Panc1 (cell line): ENCODE measurements around the gene STPG3. TPM values are rescaled to one million over a fixed set of nuclear protein-coding genes. Genes with fewer than 3 reads are reported as not detected.

ENCODE experiments used
- ATAC-seq: fragments of 200-7000 bp; cut with Tn5 transposase; 2 replicates; pipeline ENCODE4 v1.9.1; 2020; ENCODE audit warnings: mild to moderate bottlenecking, moderate library complexity
- BruUV-seq: library from RNA; stranded (reverse); fragments of 400-500 nt; replicated peaks from 2 replicates; lab custom pipeline; 2021; lab: Mats Ljungman, UMichigan
- CTCF ChIA-PET: fragments of 300-600 bp; sonication (Branson Sonifier 250); formaldehyde crosslinking; loops from one replicate; lab custom pipeline; 2022; ENCODE audit warnings: antibody characterized with exemption; lab: Charles Lee
- POLR2A ChIA-PET: fragments of 300-600 bp; sonication (Branson Sonifier 250); formaldehyde crosslinking; loops from one replicate; lab custom pipeline; 2022; ENCODE audit warnings: antibody characterized with exemption; lab: Charles Lee
- DNase-seq: peaks from one replicate; pipeline ENCODE4 v3.0.0-alpha.2; 2010; ENCODE audit warnings: low read depth, low spot score
- H3K27ac ChIP-seq: 2 replicates; pipeline ENCODE4 v1.5.1; 2011; ENCODE audit warnings: mild to moderate bottlenecking, low read length, inconsistent platforms
- H3K27me3 ChIP-seq: fragments of 200-500 bp; sonication (Bioruptor generic); 2 replicates; pipeline ENCODE4 v1.6.0; 2014; ENCODE audit warnings: low read length, inconsistent platforms; ENCODE audit not compliant: control insufficient read depth, insufficient read depth
- H3K36me3 ChIP-seq: fragments of 200-500 bp; sonication (Bioruptor generic); 2 replicates; pipeline ENCODE4 v1.5.1; 2014; ENCODE audit warnings: inconsistent platforms, mild to moderate bottlenecking, low read length, moderate library complexity; ENCODE audit not compliant: control insufficient read depth, insufficient read depth
- H3K4me1 ChIP-seq: 2 replicates; pipeline ENCODE4 v1.5.1; 2011; ENCODE audit warnings: inconsistent platforms, mild to moderate bottlenecking, low read length, moderate library complexity; ENCODE audit not compliant: control insufficient read depth, insufficient read depth
- H3K4me3 ChIP-seq, 2 experiments: 2 replicates each; pipeline ENCODE4 v1.5.1; 2011 to 2012; ENCODE audit warnings: low read depth in 2 of 2, low read length in 2 of 2, mild to moderate bottlenecking in 2 of 2, inconsistent platforms in 1 of 2, moderate library complexity in 1 of 2
- H3K9me3 ChIP-seq: fragments of 200-500 bp; sonication (Bioruptor generic); 2 replicates; pipeline ENCODE4 v1.5.1; 2014; ENCODE audit warnings: low read depth, mild to moderate bottlenecking, inconsistent platforms, low read length, moderate library complexity; ENCODE audit not compliant: control insufficient read depth, insufficient read depth
- POLR2AphosphoS5 ChIP-seq: IDR thresholded peaks from 2 replicates; pipeline ENCODE4 v1.6.1; 2012; ENCODE audit warnings: mild to moderate bottlenecking, low read depth, low read length, moderate library complexity
- SIN3A ChIP-seq: IDR thresholded peaks from 2 replicates; pipeline ENCODE4 v1.6.1; 2012; ENCODE audit warnings: low read depth, mild to moderate bottlenecking, low read length, moderate library complexity, borderline replicate concordance; ENCODE audit not compliant: insufficient read depth
- TCF7L2 ChIP-seq: IDR thresholded peaks from 2 replicates; pipeline ENCODE4 v1.6.1; 2011; ENCODE audit warnings: mild to moderate bottlenecking, low read depth, low read length, inconsistent platforms
- in situ Hi-C: cut with HindIII; loops from 2 replicates; pipeline ENCODE4 v1.10.0; 2016; ENCODE audit warnings: low sequenced_read_pairs, low pct_unique_long_range_greater_than_20kb
- intact Hi-C: fragments of 100-400 bp; cut with micrococcal nuclease; formaldehyde crosslinking; loops from one replicate; pipeline ENCODE4 v1.10.0; 2022; ENCODE audit not compliant: unreplicated experiment
- total RNA-seq: library from RNA; stranded (reverse); gene quantifications from one replicate; pipeline ENCODE4 v1.2.1, GENCODE V29; 2021; ENCODE audit not compliant: unreplicated experiment
- TF ChIP-seq, protein P1 (sequence below), 2 experiments: IDR thresholded peaks; 2 replicates each; pipeline ENCODE4 v1.6.1; 2011 to 2012; ENCODE audit warnings: low read depth in 2 of 2, control low read depth in 1 of 2, low read length in 1 of 2, mild to moderate bottlenecking in 1 of 2, moderate library complexity in 1 of 2; ENCODE audit not compliant: insufficient read depth in 1 of 2
- TF ChIP-seq, protein P2 (sequence below): fragments of 450-650 bp; IDR thresholded peaks from 2 replicates; pipeline ENCODE4 v1.5.1; 2017; ENCODE audit warnings: mild to moderate bottlenecking

STPG3 gene
- total RNA-seq, 1 experiment from 2014 or later, result 0.26 TPM

- ATAC-seq (no peak), DNase-seq (no peak)
- in situ Hi-C loops (no loop called here), intact Hi-C loops (no loop called here)
- CTCF ChIA-PET, result interaction anchor here (0.5 kb wide), 1 partner anchor 9 kb away, joined by 3 read pairs; no protein-coding TSS in a partner anchor
- H3K36me3 ChIP-seq, result peaks cover 3% of the 10 kb centered on the region; the same call in 1 of the 2 replicates
- BruUV-seq, result no TSS peak
- no peaks in the 10 kb centered on the region for H3K9me3 ChIP-seq
- TF ChIP-seq TCF7L2, result no peak
- H3K4me3 ChIP-seq, result no peak overlapping the region
- POLR2A ChIA-PET, result no interaction called here
- peak overlapping the region; percentile 84; the same call in 1 of the 2 replicates for H3K27ac ChIP-seq
- peaks cover 13% of the 10 kb centered on the region for H3K4me1 ChIP-seq
- no peaks in the 10 kb centered on the region for H3K27me3 ChIP-seq
These were observed 24.1 kb downstream of the STPG3 start for GRCh38 chr9:137275203-137275587.

DNA sequence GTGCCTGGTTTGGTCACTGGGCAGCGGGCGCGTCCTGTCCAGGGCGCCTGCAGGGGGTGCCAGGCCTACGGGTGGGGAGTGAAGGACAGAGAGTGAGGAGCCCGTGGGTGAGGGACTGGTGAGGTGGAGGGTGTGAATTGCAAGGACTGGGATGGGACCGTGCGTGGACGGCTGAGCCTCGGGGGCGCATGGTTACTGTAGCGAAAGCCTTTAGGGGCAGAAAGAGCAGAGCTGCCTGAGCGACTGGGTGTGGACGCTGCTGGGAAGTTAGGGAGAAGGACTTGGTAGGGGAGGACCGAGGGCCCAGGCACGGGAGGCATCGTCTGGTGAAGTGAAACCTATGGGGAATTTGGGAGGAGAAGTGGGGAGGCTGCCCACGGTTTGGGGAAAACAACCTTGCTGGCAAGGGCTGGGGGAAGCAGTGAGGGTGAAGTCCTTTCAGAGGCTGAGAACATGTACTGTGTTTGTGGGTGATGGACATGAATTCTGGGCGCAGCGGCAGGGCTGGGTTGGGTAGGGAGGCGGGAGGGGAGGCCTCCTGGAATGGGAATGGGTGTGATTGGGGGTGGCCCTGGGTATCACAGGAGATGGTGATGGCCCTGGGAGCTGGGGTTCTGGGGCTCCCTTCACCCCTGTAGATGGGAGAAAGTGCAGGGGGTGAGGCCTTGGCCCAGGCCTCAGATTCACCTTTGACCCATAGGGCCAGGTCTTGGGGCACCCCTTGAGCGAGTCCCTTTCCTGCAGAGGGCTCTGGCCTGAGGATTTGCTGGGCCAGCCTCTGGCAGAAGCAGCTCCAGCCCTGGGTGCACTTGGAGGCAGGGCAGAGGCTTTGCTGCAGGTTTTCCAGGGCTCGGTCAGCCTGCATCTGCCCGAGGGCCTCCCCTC, 24.7 kb downstream of the STPG3 start:
- TF ChIP-seq TCF7L2, result no peak
- H3K27me3 ChIP-seq, result no peaks in the 10 kb centered on the region
- H3K9me3 ChIP-seq, result no peaks in the 10 kb centered on the region
- no peak for DNase-seq
- POLR2A ChIA-PET, result interaction anchor here (0.5 to 0.6 kb wide), 2 partner anchors 17 to 95 kb away, joined by 3 read pairs; no protein-coding TSS in a partner anchor
- ATAC-seq, result peak; percentile 47
- in situ Hi-C loops, result no loop called here
- no TSS peak for BruUV-seq
- intact Hi-C loops, result no loop called here
- H3K27ac ChIP-seq, result peak overlapping the region; percentile 84
- peaks cover 3% of the 10 kb centered on the region; the same call in 1 of the 2 replicates for H3K36me3 ChIP-seq
- CTCF ChIA-PET, result interaction anchor here (0.7 kb wide), 1 partner anchor 11 kb away, joined by 6 read pairs; no protein-coding TSS in a partner anchor
- H3K4me3 ChIP-seq, result no peak overlapping the region
- peaks cover 13% of the 10 kb centered on the region for H3K4me1 ChIP-seq

DNA sequence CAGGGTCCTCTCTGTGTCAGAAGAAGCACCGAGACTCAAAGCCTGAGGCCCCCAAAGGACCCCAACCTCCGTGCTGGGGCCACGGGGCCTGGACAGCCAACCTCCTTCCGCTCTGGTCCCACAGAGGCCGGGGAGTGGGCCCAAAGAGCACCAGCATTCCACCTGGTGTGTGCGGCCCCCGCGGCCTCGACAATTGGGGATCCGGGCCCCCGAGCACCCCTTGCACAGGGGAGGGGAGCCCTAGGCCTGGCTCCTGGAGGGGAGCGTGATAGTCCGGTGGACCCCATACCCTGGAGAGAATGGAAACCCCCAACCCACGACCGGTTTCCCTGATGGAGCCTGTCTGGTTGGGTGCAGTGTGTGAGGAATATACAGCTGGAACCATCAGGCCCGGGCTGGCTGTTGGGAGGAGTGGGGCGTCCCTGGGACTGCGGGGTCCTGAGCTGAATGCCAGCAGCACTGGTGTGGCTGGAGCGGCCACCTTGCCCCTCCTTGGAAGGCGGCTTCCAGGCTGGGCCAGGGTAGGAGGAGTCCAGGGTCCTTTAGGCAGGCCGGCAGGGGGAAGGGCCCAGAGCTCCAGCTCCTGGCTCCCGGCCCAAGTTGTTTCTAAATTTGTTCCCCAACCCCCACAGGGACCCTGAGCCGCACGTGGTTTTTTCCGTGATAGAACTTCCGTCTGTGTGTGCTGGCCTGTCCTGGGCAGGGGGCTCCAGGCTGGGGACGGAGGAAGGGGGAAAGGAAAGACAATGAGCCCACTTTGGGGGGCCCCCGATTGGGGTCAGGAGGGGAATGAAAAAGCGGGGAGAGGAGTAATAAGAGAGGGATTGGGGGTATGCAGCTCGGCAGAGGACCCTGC, 25.6 kb downstream of the STPG3 start:
- ChIA-PET CTCF (interaction anchor here (0.7 to 1.1 kb wide), 2 partner anchors 10 to 11 kb away, joined by 3 to 6 read pairs; no protein-coding TSS in a partner anchor), POLR2A (interaction anchor here (0.5 to 0.6 kb wide), 3 partner anchors 10 to 94 kb away, joined by 3 to 9 read pairs (median 3); no protein-coding TSS in a partner anchor)
- ATAC-seq (peak; percentile 61), DNase-seq (no peak)
- H3K36me3 ChIP-seq, result peaks cover 3% of the 10 kb centered on the region; the same call in 1 of the 2 replicates
- H3K9me3 ChIP-seq, result no peaks in the 10 kb centered on the region
- peak overlapping the region; percentile 55 to 73 for H3K4me3 ChIP-seq
- peak overlapping the region; percentile 84 for H3K27ac ChIP-seq
- BruUV-seq, result no TSS peak
- intact Hi-C loops (no loop called here), in situ Hi-C loops (no loop called here)
- H3K4me1 ChIP-seq, result peaks cover 13% of the 10 kb centered on the region
- TF ChIP-seq TCF7L2 (no peak), SIN3A (no peak), POLR2AphosphoS5 (no peak)
- TF ChIP-seq, protein P1, sequence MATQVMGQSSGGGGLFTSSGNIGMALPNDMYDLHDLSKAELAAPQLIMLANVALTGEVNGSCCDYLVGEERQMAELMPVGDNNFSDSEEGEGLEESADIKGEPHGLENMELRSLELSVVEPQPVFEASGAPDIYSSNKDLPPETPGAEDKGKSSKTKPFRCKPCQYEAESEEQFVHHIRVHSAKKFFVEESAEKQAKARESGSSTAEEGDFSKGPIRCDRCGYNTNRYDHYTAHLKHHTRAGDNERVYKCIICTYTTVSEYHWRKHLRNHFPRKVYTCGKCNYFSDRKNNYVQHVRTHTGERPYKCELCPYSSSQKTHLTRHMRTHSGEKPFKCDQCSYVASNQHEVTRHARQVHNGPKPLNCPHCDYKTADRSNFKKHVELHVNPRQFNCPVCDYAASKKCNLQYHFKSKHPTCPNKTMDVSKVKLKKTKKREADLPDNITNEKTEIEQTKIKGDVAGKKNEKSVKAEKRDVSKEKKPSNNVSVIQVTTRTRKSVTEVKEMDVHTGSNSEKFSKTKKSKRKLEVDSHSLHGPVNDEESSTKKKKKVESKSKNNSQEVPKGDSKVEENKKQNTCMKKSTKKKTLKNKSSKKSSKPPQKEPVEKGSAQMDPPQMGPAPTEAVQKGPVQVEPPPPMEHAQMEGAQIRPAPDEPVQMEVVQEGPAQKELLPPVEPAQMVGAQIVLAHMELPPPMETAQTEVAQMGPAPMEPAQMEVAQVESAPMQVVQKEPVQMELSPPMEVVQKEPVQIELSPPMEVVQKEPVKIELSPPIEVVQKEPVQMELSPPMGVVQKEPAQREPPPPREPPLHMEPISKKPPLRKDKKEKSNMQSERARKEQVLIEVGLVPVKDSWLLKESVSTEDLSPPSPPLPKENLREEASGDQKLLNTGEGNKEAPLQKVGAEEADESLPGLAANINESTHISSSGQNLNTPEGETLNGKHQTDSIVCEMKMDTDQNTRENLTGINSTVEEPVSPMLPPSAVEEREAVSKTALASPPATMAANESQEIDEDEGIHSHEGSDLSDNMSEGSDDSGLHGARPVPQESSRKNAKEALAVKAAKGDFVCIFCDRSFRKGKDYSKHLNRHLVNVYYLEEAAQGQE (IDR thresholded peaks at IDR 0.05; ENCODE audit: insufficient read depth in 1 of 2, low read depth in 2 of 2, low read length in 1 of 2), result no peak
- TF ChIP-seq, protein P2, sequence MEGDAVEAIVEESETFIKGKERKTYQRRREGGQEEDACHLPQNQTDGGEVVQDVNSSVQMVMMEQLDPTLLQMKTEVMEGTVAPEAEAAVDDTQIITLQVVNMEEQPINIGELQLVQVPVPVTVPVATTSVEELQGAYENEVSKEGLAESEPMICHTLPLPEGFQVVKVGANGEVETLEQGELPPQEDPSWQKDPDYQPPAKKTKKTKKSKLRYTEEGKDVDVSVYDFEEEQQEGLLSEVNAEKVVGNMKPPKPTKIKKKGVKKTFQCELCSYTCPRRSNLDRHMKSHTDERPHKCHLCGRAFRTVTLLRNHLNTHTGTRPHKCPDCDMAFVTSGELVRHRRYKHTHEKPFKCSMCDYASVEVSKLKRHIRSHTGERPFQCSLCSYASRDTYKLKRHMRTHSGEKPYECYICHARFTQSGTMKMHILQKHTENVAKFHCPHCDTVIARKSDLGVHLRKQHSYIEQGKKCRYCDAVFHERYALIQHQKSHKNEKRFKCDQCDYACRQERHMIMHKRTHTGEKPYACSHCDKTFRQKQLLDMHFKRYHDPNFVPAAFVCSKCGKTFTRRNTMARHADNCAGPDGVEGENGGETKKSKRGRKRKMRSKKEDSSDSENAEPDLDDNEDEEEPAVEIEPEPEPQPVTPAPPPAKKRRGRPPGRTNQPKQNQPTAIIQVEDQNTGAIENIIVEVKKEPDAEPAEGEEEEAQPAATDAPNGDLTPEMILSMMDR, result no peak
- H3K27me3 ChIP-seq, result no peaks in the 10 kb centered on the region
